ENCODE data around the gene PCDHA7.

GRCh38 chr5:140882591-140882899, 48.5 kb downstream of the PCDHA7 start:
- TF ChIP-seq CTCF (conservative IDR thresholded peaks at IDR 0.05) (peak; percentile 54), ZFX (IDR thresholded peaks at IDR 0.05) (no peak)
